IMR-90 (cell line): ENCODE data around the gene CPLX3. TPM values are rescaled to one million over a fixed set of nuclear protein-coding genes. Genes with fewer than 3 reads are reported as not detected.
A peak's percentile ranks its signal among the peaks of the same experiment; 100 is the strongest.

Experiments used
- ATAC-seq: fragments of 200-7000 bp; cut with Tn5 transposase; 2 replicates; pipeline ENCODE4 v1.9.1; 2020; ENCODE audit warnings: low read depth, mild to moderate bottlenecking, moderate library complexity
- BruUV-seq: library from RNA; stranded (reverse); fragments of 400-500 nt; replicated peaks from 2 replicates; lab custom pipeline; 2021; lab: Mats Ljungman, UMichigan
- CTCF ChIA-PET: fragments of 300-600 bp; formaldehyde crosslinking; extraction: SDS; loops from one replicate; lab custom pipeline; 2021; ENCODE audit warnings: antibody characterized with exemption; lab: Yijun Ruan, JAX
- POLR2A ChIA-PET: fragments of 300-600 bp; sonication (Branson Sonifier 250); formaldehyde crosslinking; loops from one replicate; lab custom pipeline; 2022; ENCODE audit warnings: antibody characterized with exemption; ENCODE audit not compliant: unreplicated experiment; lab: Charles Lee
- DNase-seq: peaks from one replicate; pipeline ENCODE4 v3.0.0; 2013
- H2AFZ ChIP-seq: replicated peaks from 2 replicates; pipeline ENCODE3; 2013; ENCODE audit warnings: low read length, mild to moderate bottlenecking; ENCODE audit not compliant: poor library complexity
- H2AK5ac ChIP-seq: 2 replicates; pipeline ENCODE4 v1.6.1; 2013; ENCODE audit warnings: low read depth, low read length, inconsistent platforms
- H2AK9ac ChIP-seq: replicated peaks from 2 replicates; pipeline ENCODE3; 2013; ENCODE audit warnings: mild to moderate bottlenecking, low read depth, low read length, moderate library complexity; ENCODE audit not compliant: poor library complexity
- H2BK120ac ChIP-seq: 2 replicates; pipeline ENCODE4 v1.6.1; 2013; ENCODE audit warnings: low read depth, low read length, inconsistent platforms
- H2BK15ac ChIP-seq: 3 replicates; pipeline ENCODE4 v1.6.1; 2013; ENCODE audit warnings: low read depth, low read length, inconsistent platforms
- H2BK20ac ChIP-seq: 2 replicates; pipeline ENCODE4 v1.6.1; 2013; ENCODE audit warnings: low read depth, mild to moderate bottlenecking, inconsistent platforms, low read length, moderate library complexity
- H2BK5ac ChIP-seq: 2 replicates; pipeline ENCODE4 v1.6.1; 2013; ENCODE audit warnings: mild to moderate bottlenecking, low read depth, low read length, inconsistent platforms; ENCODE audit not compliant: poor library complexity, severe bottlenecking
- H3K14ac ChIP-seq: replicated peaks from 2 replicates; pipeline ENCODE4 v1.6.1; 2013; ENCODE audit warnings: low read depth, low read length, inconsistent platforms
- H3K18ac ChIP-seq: 2 replicates; pipeline ENCODE4 v1.6.1; 2013; ENCODE audit warnings: low read depth, low read length, control low read depth
- H3K23ac ChIP-seq: 2 replicates; pipeline ENCODE4 v1.6.1; 2013; ENCODE audit warnings: low read depth, low read length, inconsistent platforms
- H3K27ac ChIP-seq: 2 replicates; pipeline ENCODE4 v1.5.1; 2013; ENCODE audit warnings: mild to moderate bottlenecking, control low read depth, low read length; ENCODE audit not compliant: insufficient read depth
- H3K27me3 ChIP-seq: 2 replicates; pipeline ENCODE4 v1.6.1; 2013; ENCODE audit warnings: low read length; ENCODE audit not compliant: control insufficient read depth, insufficient read depth
- H3K36me3 ChIP-seq: 2 replicates; pipeline ENCODE4 v1.6.1; 2013; ENCODE audit warnings: low read length, mixed read lengths; ENCODE audit not compliant: control insufficient read depth, insufficient read depth
- H3K4ac ChIP-seq: 2 replicates; pipeline ENCODE4 v1.6.1; 2013; ENCODE audit warnings: low read depth, low read length, inconsistent platforms
- H3K4me1 ChIP-seq: 2 replicates; pipeline ENCODE4 v1.6.1; 2013; ENCODE audit warnings: low read length, mixed read lengths; ENCODE audit not compliant: control insufficient read depth, insufficient read depth
- H3K4me2 ChIP-seq: 2 replicates; pipeline ENCODE4 v1.6.1; 2013; ENCODE audit warnings: low read depth, mild to moderate bottlenecking, control low read depth, low read length, moderate library complexity
- H3K4me3 ChIP-seq: 2 replicates; pipeline ENCODE4 v1.5.1; 2013; ENCODE audit warnings: low read depth, mild to moderate bottlenecking, control low read depth, low read length, moderate library complexity; ENCODE audit not compliant: insufficient read depth
- H3K56ac ChIP-seq: 2 replicates; pipeline ENCODE4 v1.6.1; 2013; ENCODE audit warnings: low read length, inconsistent platforms; ENCODE audit not compliant: insufficient read depth; ENCODE audit errors: extremely low read depth
- H3K79me1 ChIP-seq, 2 experiments: 2 replicates each; pipeline ENCODE4 v1.6.1; 2013; ENCODE audit warnings: low read length in 2 of 2, inconsistent platforms in 1 of 2, low read depth in 1 of 2
- H3K9ac ChIP-seq: 2 replicates; pipeline ENCODE4 v1.6.1; 2013; ENCODE audit warnings: low read depth, low read length, control low read depth
- H3K9me1 ChIP-seq: 2 replicates; pipeline ENCODE4 v1.6.1; 2013; ENCODE audit warnings: low read length, inconsistent platforms; ENCODE audit not compliant: insufficient read depth
- H3K9me3 ChIP-seq: 2 replicates; pipeline ENCODE4 v1.6.1; 2013; ENCODE audit warnings: low read length; ENCODE audit not compliant: control insufficient read depth, insufficient read depth
- H4K20me1 ChIP-seq: 2 replicates; pipeline ENCODE4 v1.6.1; 2013; ENCODE audit warnings: low read length, inconsistent platforms; ENCODE audit not compliant: insufficient read depth
- H4K5ac ChIP-seq: 2 replicates; pipeline ENCODE4 v1.6.1; 2013; ENCODE audit warnings: mild to moderate bottlenecking, low read depth, low read length, control low read depth
- H4K8ac ChIP-seq, 2 experiments: 2 replicates each; pipeline ENCODE4 v1.6.1; 2013; ENCODE audit warnings: low read depth in 2 of 2, low read length in 2 of 2, control low read depth in 1 of 2, inconsistent platforms in 1 of 2
- H4K91ac ChIP-seq: 2 replicates; pipeline ENCODE4 v1.6.1; 2013; ENCODE audit warnings: low read depth, low read length, inconsistent platforms; ENCODE audit not compliant: insufficient read depth
- BHLHE40 ChIP-seq: fragments of 150-350 bp; IDR thresholded peaks from 2 replicates; pipeline ENCODE4 v1.6.1; 2016; ENCODE audit warnings: mild to moderate bottlenecking, low read depth, low read length
- CEBPB ChIP-seq: IDR thresholded peaks from 2 replicates; pipeline ENCODE4 v1.6.1; 2012; ENCODE audit warnings: low read depth, low read length, improper control_type of control experiment
- CHD1 ChIP-seq: IDR thresholded peaks from 2 replicates; pipeline ENCODE4 v1.6.1; 2012; ENCODE audit warnings: low read depth, low read length, improper control_type of control experiment
- CTCF ChIP-seq: conservative IDR thresholded peaks from 2 replicates; pipeline ENCODE4 v1.5.1; 2012; ENCODE audit warnings: mild to moderate bottlenecking, low read depth, low read length, improper control_type of control experiment
- ELK1 ChIP-seq: fragments of 150-350 bp; IDR thresholded peaks from 2 replicates; pipeline ENCODE4 v1.6.1; 2016; ENCODE audit warnings: low read depth, mild to moderate bottlenecking, low read length, moderate library complexity, borderline replicate concordance
- FOS ChIP-seq: fragments of 150-350 bp; IDR thresholded peaks from 2 replicates; pipeline ENCODE4 v1.6.1; 2016; ENCODE audit warnings: low read depth, low read length
- MAFK ChIP-seq: IDR thresholded peaks from 2 replicates; pipeline ENCODE4 v1.6.1; 2012; ENCODE audit warnings: low read depth, low read length, improper control_type of control experiment
- MAZ ChIP-seq: IDR thresholded peaks from 2 replicates; pipeline ENCODE4 v1.6.1; 2012; ENCODE audit warnings: low read depth, mild to moderate bottlenecking, low read length, improper control_type of control experiment, moderate library complexity, borderline replicate concordance
- MXI1 ChIP-seq: IDR thresholded peaks from 2 replicates; pipeline ENCODE4 v1.6.1; 2012; ENCODE audit warnings: low read depth, mild to moderate bottlenecking, low read length, moderate library complexity, borderline replicate concordance
- POLR2A ChIP-seq: IDR thresholded peaks from 2 replicates; pipeline ENCODE4 v1.6.1; 2012; ENCODE audit warnings: mild to moderate bottlenecking, low read depth, low read length
- RAD21 ChIP-seq: IDR thresholded peaks from 2 replicates; pipeline ENCODE4 v1.6.1; 2012; ENCODE audit warnings: low read length, improper control_type of control experiment
- RFX5 ChIP-seq: IDR thresholded peaks from 2 replicates; pipeline ENCODE4 v1.8.0; 2012; ENCODE audit warnings: low read depth, mild to moderate bottlenecking, low read length, moderate library complexity
- SMC3 ChIP-seq: fragments of 150-350 bp; IDR thresholded peaks from 2 replicates; pipeline ENCODE4 v1.6.1; 2016; ENCODE audit warnings: low read depth, mild to moderate bottlenecking, antibody characterized with exemption, low read length, moderate library complexity
- USF2 ChIP-seq: fragments of 150-350 bp; IDR thresholded peaks from 2 replicates; pipeline ENCODE4 v1.6.1; 2017; ENCODE audit warnings: mild to moderate bottlenecking, antibody characterized with exemption, low read length, low read depth
- WGBS, 2 experiments: methylation state at CpG; one replicate each; pipeline versions ENCODE4 v1.1.5 to v1.1.7; 2013; ENCODE audit warnings: missing lambda C conversion rate in 2 of 2; ENCODE audit not compliant: insufficient read length in 1 of 2; ENCODE audit errors: extremely low coverage in 2 of 2; 5-methylcytosine and 5-hydroxymethylcytosine counted together
- dilution Hi-C: fragments of 300-500 bp; cut with HindIII; formaldehyde crosslinking; loops from one replicate; pipeline ENCODE4 v1.14.3; 2018; ENCODE audit warnings: low sequenced_read_pairs; ENCODE audit not compliant: unreplicated experiment
- in situ Hi-C: fragments of 300-500 bp; cut with MboI; formaldehyde crosslinking; loops from 3 replicates; pipeline ENCODE4 v1.14.3; 2019; ENCODE audit warnings: low sequenced_read_pairs, inconsistent platforms, mixed read lengths
- intact Hi-C: fragments of 100-400 bp; cut with micrococcal nuclease; formaldehyde crosslinking; loops from 2 replicates; pipeline ENCODE4 v1.10.0; 2022
- polyA plus RNA-seq, 3 experiments: library from polyadenylated mRNA; depleted of rRNA; stranded (reverse); fragments of >200 nt; gene quantifications; 2 replicates each; pipeline ENCODE4 v1.2.3, GENCODE V29; 2012; ENCODE audit warnings: low replicate concordance in 1 of 3
- total RNA-seq: library from RNA; depleted of rRNA; stranded (reverse); fragments of >200 nt; gene quantifications from 2 replicates; pipeline ENCODE4 v1.2.3, GENCODE V29; 2012

CPLX3 gene
- total and polyA plus RNA-seq, 2 of the 4 experiments (the other 2 are of a cell fraction), result not detected

GRCh38 chr15:74781431-74782258 is 44.8 kb upstream of the CPLX3 start, which contains the start of gene CSK:
TSS of gene CSK (plus strand) at chr15:74782080. CDS start at chr15:74798298, 16,218 bp downstream.
- no peak within 1 kb of the TSS for H2BK15ac ChIP-seq
- H3K9me1 ChIP-seq, result peaks cover 9% of the 10 kb centered on the region
- no peak within 1 kb of the TSS for H2BK20ac ChIP-seq
- no peaks in the 10 kb centered on the region for H3K27me3 ChIP-seq
- peak within 1 kb of the TSS; percentile 83 for H3K4me2 ChIP-seq
- no peak within 1 kb of the TSS for H4K91ac ChIP-seq
- H3K14ac ChIP-seq, result peak within 1 kb of the TSS; percentile 87
- peak within 1 kb of the TSS; percentile 47; the same call in 1 of the 2 replicates for H3K56ac ChIP-seq
- H3K4me1 ChIP-seq, result peaks cover 14% of the 10 kb centered on the region
- dilution Hi-C loops (no loop called here), in situ Hi-C loops (no loop called here), intact Hi-C loops (no loop called here)
- no TSS peak for BruUV-seq
- peaks cover 2% of the 10 kb centered on the region; the same call in 1 of the 2 replicates for H3K36me3 ChIP-seq
- ChIA-PET CTCF (interaction anchor here (1.5 kb wide), 2 partner anchors 34 to 171 kb away, joined by 4 to 6 read pairs; no protein-coding TSS in a partner anchor), POLR2A (no interaction called here)
- H3K9me3 ChIP-seq, result no peaks in the 10 kb centered on the region
- peak within 1 kb of the TSS; percentile 97 for H2AFZ ChIP-seq
- DNase-seq (peak; percentile 51), ATAC-seq (peak; percentile 89)
- peak within 1 kb of the TSS; percentile 75 for H3K4ac ChIP-seq
- WGBS, 2 experiments, result 0% methylated on average over 5 of the region's 74 CpGs; no CpG with 5 or more reads in 1 of the 2 experiments
- peak within 1 kb of the TSS; percentile 45 to 47; a peak in 3 of 4 replicates for H4K8ac ChIP-seq
- peak within 1 kb of the TSS; percentile 92 for H3K4me3 ChIP-seq
- peak within 1 kb of the TSS; percentile 90 for H3K23ac ChIP-seq
- H2AK9ac ChIP-seq, result peak within 1 kb of the TSS; percentile 97
- peak within 1 kb of the TSS; percentile 37 for H2AK5ac ChIP-seq
- peak within 1 kb of the TSS; percentile 59 for H2BK5ac ChIP-seq
- peaks cover 36% of the 10 kb centered on the region for H4K20me1 ChIP-seq
- H3K18ac ChIP-seq, result no peak within 1 kb of the TSS
- peak within 1 kb of the TSS; percentile 68 for H3K9ac ChIP-seq
- no peak within 1 kb of the TSS for H4K5ac ChIP-seq
- peaks cover 9 to 48% of the 10 kb centered on the region in 2 experiments; a peak in 3 of 4 replicates for H3K79me1 ChIP-seq
- H3K27ac ChIP-seq, result peak within 1 kb of the TSS; percentile 57
- H2BK120ac ChIP-seq, result no peak within 1 kb of the TSS
- TF ChIP-seq SMC3, result peak; percentile 30
- TF ChIP-seq MAZ, result peak; percentile 72; the same call in 1 of the 2 replicates
- no peak for TF ChIP-seq POLR2A
- peak; percentile 68 for TF ChIP-seq CTCF
- TF ChIP-seq MXI1, result no peak; the same call in 1 of the 2 replicates
- TF ChIP-seq ELK1, result no peak
- TF ChIP-seq RAD21, result peak; percentile 31; the same call in 1 of the 2 replicates
- TF ChIP-seq FOS, result no peak
- TF ChIP-seq BHLHE40, result no peak
- no peak for TF ChIP-seq MAFK
- TF ChIP-seq CEBPB, result no peak
- no peak for TF ChIP-seq USF2
- no peak for TF ChIP-seq CHD1
- TF ChIP-seq RFX5, result no peak
